GM23338 (cell line): ENCODE data around the gene IQGAP1. TPM values are rescaled to one million over a fixed set of nuclear protein-coding genes. Genes with fewer than 3 reads are reported as not detected.

Experiments used
- ATAC-seq: fragments of 200-7000 bp; cut with Tn5 transposase; 3 replicates; pipeline ENCODE4 v1.9.1; 2020
- DNase-seq: peaks from one replicate; pipeline ENCODE4 v3.0.0-alpha.2; 2015; ENCODE audit warnings: low spot score
- H2AFZ ChIP-seq: fragments of 200-600 bp; sonication (generic); 2 replicates; pipeline ENCODE4 v1.8.0; 2016; ENCODE audit warnings: antibody characterized with exemption, mild to moderate bottlenecking, moderate library complexity
- H3F3A ChIP-seq: fragments of 200-600 bp; sonication (generic); replicated peaks from 2 replicates; pipeline ENCODE4 v1.8.0; 2017; ENCODE audit warnings: antibody characterized with exemption, mixed run types, low read depth
- H3K27ac ChIP-seq: fragments of 200-600 bp; sonication (generic); 2 replicates; pipeline ENCODE4 v1.6.1; 2016; ENCODE audit warnings: low read depth
- H3K27me3 ChIP-seq: fragments of 200-600 bp; sonication (generic); 2 replicates; pipeline ENCODE4 v1.8.0; 2016; ENCODE audit warnings: mild to moderate bottlenecking, mixed run types, moderate library complexity; ENCODE audit not compliant: insufficient read depth
- H3K36me3 ChIP-seq: fragments of 200-600 bp; sonication (generic); 2 replicates; pipeline ENCODE4 v1.8.0; 2016; ENCODE audit warnings: mild to moderate bottlenecking; ENCODE audit not compliant: insufficient read depth
- H3K4me1 ChIP-seq: fragments of 200-600 bp; sonication (generic); 2 replicates; pipeline ENCODE4 v1.8.0; 2016; ENCODE audit warnings: mild to moderate bottlenecking, moderate library complexity; ENCODE audit not compliant: insufficient read depth
- H3K4me2 ChIP-seq: fragments of 200-600 bp; sonication (generic); 2 replicates; pipeline ENCODE4 v1.7.1; 2017; ENCODE audit warnings: mixed run types
- H3K4me3 ChIP-seq: fragments of 200-600 bp; sonication (generic); 2 replicates; pipeline ENCODE4 v1.6.1; 2016; ENCODE audit warnings: mixed run types
- H3K79me2 ChIP-seq: fragments of 200-600 bp; sonication (generic); replicated peaks from 2 replicates; pipeline ENCODE4 v1.8.0; 2017; ENCODE audit warnings: mild to moderate bottlenecking; ENCODE audit not compliant: insufficient read depth
- H3K9me2 ChIP-seq: fragments of 200-600 bp; sonication (generic); 2 replicates; pipeline ENCODE4 v1.8.0; 2017; ENCODE audit not compliant: insufficient read depth
- H4K20me1 ChIP-seq: fragments of 200-600 bp; sonication (generic); replicated peaks from 2 replicates; pipeline ENCODE4 v1.8.0; 2017; ENCODE audit warnings: mild to moderate bottlenecking; ENCODE audit not compliant: insufficient read depth
- H3K27ac Mint-ChIP-seq: 2 replicates; pipeline ENCODE4 v1.8.0; 2020; ENCODE audit warnings: inconsistent platforms, mild to moderate bottlenecking, moderate library complexity, mixed read lengths
- H3K27me3 Mint-ChIP-seq: 3 replicates; pipeline ENCODE4 v1.8.0; 2022; ENCODE audit warnings: low read depth, mild to moderate bottlenecking, moderate library complexity, mixed read lengths, inconsistent platforms; ENCODE audit not compliant: insufficient read depth, poor library complexity
- H3K36me3 Mint-ChIP-seq: 3 replicates; pipeline ENCODE4 v1.8.0; 2021; ENCODE audit warnings: low read depth, mild to moderate bottlenecking, inconsistent platforms, moderate library complexity, mixed read lengths
- H3K4me1 Mint-ChIP-seq: 3 replicates; pipeline ENCODE4 v1.8.0; 2020; ENCODE audit warnings: mild to moderate bottlenecking, inconsistent platforms, mixed read lengths
- H3K4me3 Mint-ChIP-seq: 3 replicates; pipeline ENCODE4 v1.8.0; 2021; ENCODE audit warnings: moderate library complexity, mild to moderate bottlenecking, inconsistent platforms, mixed read lengths
- H3K9me3 Mint-ChIP-seq: 3 replicates; pipeline ENCODE4 v1.8.0; 2020; ENCODE audit warnings: moderate library complexity, mild to moderate bottlenecking, inconsistent platforms, mixed read lengths
- CREB1 ChIP-seq: fragments of 250-450 bp; sonication (Bioruptor Pico); IDR thresholded peaks from 2 replicates; pipeline ENCODE4 v1.5.0; 2020; ENCODE audit warnings: low read depth, mild to moderate bottlenecking, moderate library complexity
- CTCF ChIP-seq, 2 experiments: fragments of 200-600 bp in 1 of 2; sonication (generic) in 1 of 2; conservative IDR thresholded peaks; 2 replicates each; pipeline versions ENCODE4 v1.5.1 to v1.6.1; 2016 to 2017; ENCODE audit warnings: antibody characterized with exemption in 2 of 2, low read depth in 2 of 2, mild to moderate bottlenecking in 2 of 2, moderate library complexity in 1 of 2
- EZH2 ChIP-seq: fragments of 200-600 bp; sonication (generic); IDR thresholded peaks from one replicate; pipeline ENCODE4 v1.8.0; 2017; ENCODE audit warnings: antibody characterized with exemption, mild to moderate bottlenecking, low read depth; ENCODE audit not compliant: unreplicated experiment
- EZH2phosphoT487 ChIP-seq: fragments of 200-600 bp; sonication (generic); IDR thresholded peaks from one replicate; pipeline ENCODE4 v1.8.1; 2018; ENCODE audit warnings: antibody characterized with exemption; ENCODE audit not compliant: unreplicated experiment
- JUNB ChIP-seq: IDR thresholded peaks from one replicate; pipeline ENCODE4 v1.6.1; 2016; ENCODE audit warnings: antibody characterized with exemption; ENCODE audit not compliant: unreplicated experiment
- NANOG ChIP-seq: IDR thresholded peaks from 2 replicates; pipeline ENCODE4 v1.6.1; 2016; ENCODE audit warnings: antibody characterized with exemption, borderline replicate concordance
- POLR2AphosphoS5 ChIP-seq: IDR thresholded peaks from 2 replicates; pipeline ENCODE4 v1.6.1; 2016; ENCODE audit warnings: antibody characterized with exemption, low read depth
- REST ChIP-seq: IDR thresholded peaks from one replicate; pipeline ENCODE4 v1.6.1; 2018; ENCODE audit warnings: antibody characterized with exemption; ENCODE audit not compliant: unreplicated experiment
- STAT1 ChIP-seq: IDR thresholded peaks from one replicate; pipeline ENCODE4 v1.6.1; 2016; ENCODE audit warnings: antibody characterized with exemption; ENCODE audit not compliant: unreplicated experiment
- ZNF114 ChIP-seq: fragments of 250-450 bp; sonication (Bioruptor Pico); IDR thresholded peaks from 2 replicates; pipeline ENCODE4 v1.5.0; 2020; ENCODE audit warnings: mild to moderate bottlenecking, moderate library complexity
- ZNF331 ChIP-seq: fragments of 250-450 bp; sonication (Bioruptor Pico); IDR thresholded peaks from 2 replicates; pipeline ENCODE4 v1.5.0; 2020; ENCODE audit warnings: low read depth, mild to moderate bottlenecking, moderate library complexity
- polyA plus RNA-seq: library from polyadenylated mRNA; unstranded; fragments of >200 nt; fragmentation: Nextera tagmentation; extraction: Ambion mirVana; gene quantifications from 2 replicates; pipeline ENCODE4 v1.2.1, GENCODE V29; 2016
- total RNA-seq: library from RNA; depleted of rRNA; stranded (reverse); fragments of >200 nt; shearing (Covaris generic); gene quantifications from 2 replicates; pipeline ENCODE4 v1.2.3, GENCODE V29; 2014
- TF ChIP-seq, protein P1 (sequence below): fragments of 250-450 bp; sonication (Bioruptor Pico); IDR thresholded peaks from 2 replicates; pipeline ENCODE4 v1.5.0; 2020; ENCODE audit warnings: mild to moderate bottlenecking, moderate library complexity
- TF ChIP-seq, protein P2 (sequence below): IDR thresholded peaks from 2 replicates; pipeline ENCODE4 v1.6.1; 2016; ENCODE audit warnings: antibody characterized with exemption

The IQGAP1 gene
- total and polyA plus RNA-seq, 2 experiments from 2014 or later = 92.7 to 159 TPM

GRCh38 chr15:90379263-90379662 is 8.8 kb upstream of the IQGAP1 start:
- H3K36me3 ChIP-seq = no peaks in the 10 kb centered on the region; the same call in 1 of the 2 replicates
- no peaks in the 10 kb centered on the region for H3K79me2 ChIP-seq
- no peak overlapping the region for H3K27ac Mint-ChIP-seq
- peaks cover 15% of the 10 kb centered on the region; the same call in 2 of the 3 replicates for H3K36me3 Mint-ChIP-seq
- peaks cover 24% of the 10 kb centered on the region for H3K9me3 Mint-ChIP-seq
- H3K27me3 Mint-ChIP-seq = peaks cover 3% of the 10 kb centered on the region
- no peak overlapping the region for H2AFZ ChIP-seq
- H3K27me3 ChIP-seq = no peaks in the 10 kb centered on the region
- H3F3A ChIP-seq = no peaks in the 10 kb centered on the region
- no peaks in the 10 kb centered on the region for H3K4me1 ChIP-seq
- H3K4me2 ChIP-seq = no peak overlapping the region
- TF ChIP-seq EZH2 = no peak
- TF ChIP-seq CREB1 (CRISPR knock-in tag) = no peak
- no peak for TF ChIP-seq JUNB
- TF ChIP-seq STAT1 = no peak
- no peak for TF ChIP-seq EZH2phosphoT487
- TF ChIP-seq REST = no peak
- TF ChIP-seq NANOG = no peak
- TF ChIP-seq ZNF114 (CRISPR knock-in tag) = no peak
- TF ChIP-seq, protein P1, sequence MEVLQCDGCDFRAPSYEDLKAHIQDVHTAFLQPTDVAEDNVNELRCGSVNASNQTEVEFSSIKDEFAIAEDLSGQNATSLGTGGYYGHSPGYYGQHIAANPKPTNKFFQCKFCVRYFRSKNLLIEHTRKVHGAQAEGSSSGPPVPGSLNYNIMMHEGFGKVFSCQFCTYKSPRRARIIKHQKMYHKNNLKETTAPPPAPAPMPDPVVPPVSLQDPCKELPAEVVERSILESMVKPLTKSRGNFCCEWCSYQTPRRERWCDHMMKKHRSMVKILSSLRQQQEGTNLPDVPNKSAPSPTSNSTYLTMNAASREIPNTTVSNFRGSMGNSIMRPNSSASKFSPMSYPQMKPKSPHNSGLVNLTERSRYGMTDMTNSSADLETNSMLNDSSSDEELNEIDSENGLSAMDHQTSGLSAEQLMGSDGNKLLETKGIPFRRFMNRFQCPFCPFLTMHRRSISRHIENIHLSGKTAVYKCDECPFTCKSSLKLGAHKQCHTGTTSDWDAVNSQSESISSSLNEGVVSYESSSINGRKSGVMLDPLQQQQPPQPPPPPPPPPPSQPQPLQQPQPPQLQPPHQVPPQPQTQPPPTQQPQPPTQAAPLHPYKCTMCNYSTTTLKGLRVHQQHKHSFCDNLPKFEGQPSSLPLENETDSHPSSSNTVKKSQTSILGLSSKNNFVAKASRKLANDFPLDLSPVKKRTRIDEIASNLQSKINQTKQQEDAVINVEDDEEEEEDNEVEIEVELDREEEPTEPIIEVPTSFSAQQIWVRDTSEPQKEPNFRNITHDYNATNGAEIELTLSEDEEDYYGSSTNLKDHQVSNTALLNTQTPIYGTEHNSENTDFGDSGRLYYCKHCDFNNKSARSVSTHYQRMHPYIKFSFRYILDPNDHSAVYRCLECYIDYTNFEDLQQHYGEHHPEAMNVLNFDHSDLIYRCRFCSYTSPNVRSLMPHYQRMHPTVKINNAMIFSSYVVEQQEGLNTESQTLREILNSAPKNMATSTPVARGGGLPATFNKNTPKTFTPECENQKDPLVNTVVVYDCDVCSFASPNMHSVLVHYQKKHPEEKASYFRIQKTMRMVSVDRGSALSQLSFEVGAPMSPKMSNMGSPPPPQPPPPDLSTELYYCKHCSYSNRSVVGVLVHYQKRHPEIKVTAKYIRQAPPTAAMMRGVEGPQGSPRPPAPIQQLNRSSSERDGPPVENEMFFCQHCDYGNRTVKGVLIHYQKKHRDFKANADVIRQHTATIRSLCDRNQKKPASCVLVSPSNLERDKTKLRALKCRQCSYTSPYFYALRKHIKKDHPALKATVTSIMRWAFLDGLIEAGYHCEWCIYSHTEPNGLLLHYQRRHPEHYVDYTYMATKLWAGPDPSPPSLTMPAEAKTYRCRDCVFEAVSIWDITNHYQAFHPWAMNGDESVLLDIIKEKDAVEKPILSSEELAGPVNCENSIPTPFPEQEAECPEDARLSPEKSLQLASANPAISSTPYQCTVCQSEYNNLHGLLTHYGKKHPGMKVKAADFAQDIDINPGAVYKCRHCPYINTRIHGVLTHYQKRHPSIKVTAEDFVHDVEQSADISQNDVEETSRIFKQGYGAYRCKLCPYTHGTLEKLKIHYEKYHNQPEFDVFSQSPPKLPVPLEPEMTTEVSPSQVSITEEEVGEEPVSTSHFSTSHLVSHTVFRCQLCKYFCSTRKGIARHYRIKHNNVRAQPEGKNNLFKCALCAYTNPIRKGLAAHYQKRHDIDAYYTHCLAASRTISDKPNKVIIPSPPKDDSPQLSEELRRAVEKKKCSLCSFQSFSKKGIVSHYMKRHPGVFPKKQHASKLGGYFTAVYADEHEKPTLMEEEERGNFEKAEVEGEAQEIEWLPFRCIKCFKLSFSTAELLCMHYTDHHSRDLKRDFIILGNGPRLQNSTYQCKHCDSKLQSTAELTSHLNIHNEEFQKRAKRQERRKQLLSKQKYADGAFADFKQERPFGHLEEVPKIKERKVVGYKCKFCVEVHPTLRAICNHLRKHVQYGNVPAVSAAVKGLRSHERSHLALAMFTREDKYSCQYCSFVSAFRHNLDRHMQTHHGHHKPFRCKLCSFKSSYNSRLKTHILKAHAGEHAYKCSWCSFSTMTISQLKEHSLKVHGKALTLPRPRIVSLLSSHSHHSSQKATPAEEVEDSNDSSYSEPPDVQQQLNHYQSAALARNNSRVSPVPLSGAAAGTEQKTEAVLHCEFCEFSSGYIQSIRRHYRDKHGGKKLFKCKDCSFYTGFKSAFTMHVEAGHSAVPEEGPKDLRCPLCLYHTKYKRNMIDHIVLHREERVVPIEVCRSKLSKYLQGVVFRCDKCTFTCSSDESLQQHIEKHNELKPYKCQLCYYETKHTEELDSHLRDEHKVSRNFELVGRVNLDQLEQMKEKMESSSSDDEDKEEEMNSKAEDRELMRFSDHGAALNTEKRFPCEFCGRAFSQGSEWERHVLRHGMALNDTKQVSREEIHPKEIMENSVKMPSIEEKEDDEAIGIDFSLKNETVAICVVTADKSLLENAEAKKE (CRISPR knock-in tag) = no peak
- no peak for TF ChIP-seq ZNF331 (CRISPR knock-in tag)
- no peak for TF ChIP-seq POLR2AphosphoS5
- TF ChIP-seq, protein P2, sequence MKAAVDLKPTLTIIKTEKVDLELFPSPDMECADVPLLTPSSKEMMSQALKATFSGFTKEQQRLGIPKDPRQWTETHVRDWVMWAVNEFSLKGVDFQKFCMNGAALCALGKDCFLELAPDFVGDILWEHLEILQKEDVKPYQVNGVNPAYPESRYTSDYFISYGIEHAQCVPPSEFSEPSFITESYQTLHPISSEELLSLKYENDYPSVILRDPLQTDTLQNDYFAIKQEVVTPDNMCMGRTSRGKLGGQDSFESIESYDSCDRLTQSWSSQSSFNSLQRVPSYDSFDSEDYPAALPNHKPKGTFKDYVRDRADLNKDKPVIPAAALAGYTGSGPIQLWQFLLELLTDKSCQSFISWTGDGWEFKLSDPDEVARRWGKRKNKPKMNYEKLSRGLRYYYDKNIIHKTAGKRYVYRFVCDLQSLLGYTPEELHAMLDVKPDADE = no peak
- no peak for TF ChIP-seq CTCF (conservative IDR thresholded peaks at IDR 0.05; ENCODE audit: low read depth in 2 of 2)
- H3K4me1 Mint-ChIP-seq = no peaks in the 10 kb centered on the region
- DNase-seq (no peak), ATAC-seq (no peak)
- H3K4me3 ChIP-seq = no peak overlapping the region
- H3K9me2 ChIP-seq = no peaks in the 10 kb centered on the region
- H3K27ac ChIP-seq = no peak overlapping the region
- H3K4me3 Mint-ChIP-seq = no peak overlapping the region
- no peaks in the 10 kb centered on the region for H4K20me1 ChIP-seq
